H1 (cell line): ENCODE results near the gene TTLL7.

ENCODE experiments used
- CHD2 ChIP-seq: IDR thresholded peaks from 2 replicates; pipeline ENCODE4 v1.6.1; 2012; ENCODE audit warnings: low read length, improper control_type of control experiment
- CHD7 ChIP-seq: fragments of 300-600 bp; sonication (generic); IDR thresholded peaks from 2 replicates; pipeline ENCODE4 v1.7.1; 2012; ENCODE audit warnings: low read length, moderate library complexity, mild to moderate bottlenecking, inconsistent platforms; ENCODE audit not compliant: insufficient replicate concordance
- CTCF ChIP-seq, 3 experiments: IDR thresholded peaks; 1 replicate in 2 of 3; 2 replicates in 1 of 3; pipeline versions ENCODE4 v1.5.1 to v1.6.1; 2011; ENCODE audit warnings: low read length in 3 of 3, mild to moderate bottlenecking in 3 of 3, inconsistent platforms in 2 of 3, low read depth in 1 of 3, moderate library complexity in 1 of 3; ENCODE audit not compliant: insufficient read depth in 1 of 3; ENCODE audit errors: control extremely low read depth in 1 of 3
- EZH2 ChIP-seq: fragments of 200-600 bp; sonication (generic); IDR thresholded peaks from 2 replicates; pipeline ENCODE4 v1.7.1; 2012; ENCODE audit warnings: low read depth, mild to moderate bottlenecking, moderate library complexity, low read length, inconsistent platforms; ENCODE audit not compliant: severe bottlenecking
- GABPA ChIP-seq: IDR thresholded peaks from 2 replicates; pipeline ENCODE4 v1.6.1; 2011; ENCODE audit warnings: mild to moderate bottlenecking, low read length, moderate library complexity, borderline replicate concordance; ENCODE audit not compliant: insufficient read depth
- JUND ChIP-seq: IDR thresholded peaks from 2 replicates; pipeline ENCODE4 v1.6.1; 2011; ENCODE audit warnings: mild to moderate bottlenecking, improper control_type of control experiment, low read length
- KDM1A ChIP-seq: fragments of 200-600, 300-600 bp; sonication (generic); IDR thresholded peaks from 2 replicates; pipeline ENCODE4 v1.7.1; 2016; ENCODE audit warnings: mild to moderate bottlenecking, low read length, borderline replicate concordance
- POLR2AphosphoS5 ChIP-seq: IDR thresholded peaks from 2 replicates; pipeline ENCODE4 v1.6.1; 2011; ENCODE audit warnings: low read depth, low read length
- SIX5 ChIP-seq: IDR thresholded peaks from 2 replicates; pipeline ENCODE4 v1.6.1; 2011; ENCODE audit warnings: mild to moderate bottlenecking, low read depth, low read length

GRCh38 chr1:83922431-83922830 is 76.5 kb downstream of the TTLL7 start:
- TF ChIP-seq POLR2AphosphoS5 (no peak), JUND (no peak), SIX5 (no peak), CTCF (IDR thresholded peaks at IDR 0.05; ENCODE audit: control extremely low read depth in 1 of 3, insufficient read depth in 1 of 3, low read depth in 1 of 3, low read length in 3 of 3) (no peak), EZH2 (no peak), CHD7 (no peak), GABPA (no peak), CHD2 (no peak), KDM1A (no peak)
